T-cell (primary cell): Measurements from ENCODE around the gene SNAI1. TPM values are rescaled to one million over a fixed set of nuclear protein-coding genes. Genes with fewer than 3 reads are reported as not detected.
"Not testable (repeated sequence)": the region's sequence is repeated elsewhere in the genome, so short reads cannot be mapped to it uniquely, and the experiment has no call there.

Source experiments
- ATAC-seq, 4 experiments: fragments of 200-7000 bp in 3 of 4; fragments of 150-1000 bp in 1 of 4; cut with Tn5 transposase; replicated peaks in 1 of 4; 1 replicate in 3 of 4; 2 replicates in 1 of 4; pipeline ENCODE4 v1.10.0; 2021; ENCODE audit warnings: moderate library complexity in 3 of 4, mild to moderate bottlenecking in 2 of 4, moderate number of reproducible peaks in 1 of 4
- CTCF ChIA-PET, 2 donors: fragments of 300-600 bp; sonication (Branson Sonifier 250); formaldehyde crosslinking; loops; one replicate each; lab custom pipeline; 2022; ENCODE audit warnings: antibody characterized with exemption in 2 of 2; lab: Charles Lee
- POLR2A ChIA-PET, 2 donors: fragments of 300-600 bp; sonication (Branson Sonifier 250); formaldehyde crosslinking; loops; one replicate each; lab custom pipeline; 2022; ENCODE audit warnings: antibody characterized with exemption in 2 of 2; lab: Charles Lee
- DNase-seq, 35 experiments: peaks; one replicate each; pipeline versions ENCODE4 v3.0.0 to v3.0.0-alpha.2; 2013 to 2023
- H3K27ac ChIP-seq: one replicate; pipeline ENCODE4 v1.5.1; 2013; ENCODE audit warnings: low read length
- H3K27me3 ChIP-seq, 2 experiments: replicated peaks in 1 of 2; 1 replicate in 1 of 2; 2 replicates in 1 of 2; pipeline versions ENCODE4 v1.6.1 to v1.7.0; 2013; ENCODE audit warnings: low read length in 1 of 2, mixed read lengths in 1 of 2; ENCODE audit not compliant: control insufficient read depth in 2 of 2, insufficient read depth in 2 of 2; ENCODE audit errors: extremely low read depth in 1 of 2
- H3K36me3 ChIP-seq, 2 donors: 1 replicate in 1 of 2; 2 replicates in 1 of 2; pipeline versions ENCODE4 v1.6.1 to v1.7.0; 2013; ENCODE audit warnings: low read length in 1 of 2; ENCODE audit not compliant: control insufficient read depth in 2 of 2, insufficient read depth in 1 of 2; ENCODE audit errors: extremely low read depth in 1 of 2
- H3K4me1 ChIP-seq, 2 experiments: 1 replicate in 1 of 2; 2 replicates in 1 of 2; pipeline versions ENCODE4 v1.6.1 to v1.7.0; 2013; ENCODE audit warnings: low read length in 2 of 2, mixed read lengths in 1 of 2; ENCODE audit not compliant: insufficient read depth in 2 of 2, control insufficient read depth in 1 of 2; ENCODE audit errors: extremely low read depth in 1 of 2
- H3K4me3 ChIP-seq, 2 donors: 1 replicate in 1 of 2; 2 replicates in 1 of 2; pipeline versions ENCODE4 v1.5.1 to v1.7.0; 2013; ENCODE audit warnings: mild to moderate bottlenecking in 2 of 2, low read length in 1 of 2, moderate library complexity in 1 of 2; ENCODE audit not compliant: control insufficient read depth in 1 of 2; ENCODE audit errors: extremely low read depth in 1 of 2
- H3K9me3 ChIP-seq: 2 replicates; pipeline ENCODE4 v1.7.0; 2013
- H3K27ac Mint-ChIP-seq, 2 donors: one replicate each; pipeline ENCODE4 v1.8.0; 2020 to 2021; ENCODE audit warnings: mild to moderate bottlenecking in 2 of 2, mixed read lengths in 2 of 2
- H3K27me3 Mint-ChIP-seq, 2 donors: one replicate each; pipeline ENCODE4 v1.8.0; 2021 to 2022; ENCODE audit warnings: mixed read lengths in 2 of 2
- H3K36me3 Mint-ChIP-seq: one replicate; pipeline ENCODE4 v1.8.0; 2021; ENCODE audit warnings: mixed read lengths
- H3K4me1 Mint-ChIP-seq, 3 donors: one replicate each; pipeline ENCODE4 v1.8.0; 2020 to 2022; ENCODE audit warnings: mixed read lengths in 3 of 3, mild to moderate bottlenecking in 1 of 3
- H3K4me3 Mint-ChIP-seq, 3 donors: one replicate each; pipeline ENCODE4 v1.8.0; 2020 to 2022; ENCODE audit warnings: mild to moderate bottlenecking in 3 of 3, mixed read lengths in 3 of 3, moderate library complexity in 3 of 3
- H3K9me3 Mint-ChIP-seq, 3 donors: one replicate each; pipeline ENCODE4 v1.8.0; 2020 to 2022; ENCODE audit warnings: mixed read lengths in 3 of 3
- WGBS: methylation state at CpG from one replicate; pipeline ENCODE4 v1.1.5; 2013; ENCODE audit warnings: missing lambda C conversion rate; ENCODE audit not compliant: insufficient coverage; 5-methylcytosine and 5-hydroxymethylcytosine counted together
- total RNA-seq, 35 experiments: library from RNA in 6 of 35; stranded (reverse) in 6 of 35; fragments of 120-200 nt in 1 of 35; gene quantifications; one replicate each; pipeline versions ENCODE4 v1.2.1 to v1.2.4 and lab custom pipeline; 2013 to 2026

SNAI1 gene
- total RNA-seq, 5 donors from 2014 or later (not counting 1 experiment from before 2014, with no cell fraction given): 0.95 to 3.1 (median 1.3) TPM

- POLR2A ChIA-PET: interaction anchor here in 1 of 2 donors (0.5 to 0.6 kb wide), 2 partner anchors 24 to 153 kb away, joined by 3 to 5 read pairs; no protein-coding TSS in a partner anchor
- H3K4me3 ChIP-seq, H3K27ac ChIP-seq, H3K4me1 ChIP-seq, H3K27ac Mint-ChIP-seq, H3K4me1 Mint-ChIP-seq, DNase-seq, H3K4me3 Mint-ChIP-seq, H3K9me3 Mint-ChIP-seq, H3K27me3 ChIP-seq, CTCF ChIA-PET, H3K9me3 ChIP-seq, H3K27me3 Mint-ChIP-seq, ATAC-seq: not testable (repeated sequence)
- WGBS: 98% methylated on average over 11 of the region's 12 CpGs
- peaks cover 39% of the 10 kb centered on the region for H3K36me3 Mint-ChIP-seq
- peaks cover 0 to 45% of the 10 kb centered on the region in 2 donors for H3K36me3 ChIP-seq
Observed at GRCh38 chr20:49955830-49956396, 26.9 kb upstream of the SNAI1 start.

DNA sequence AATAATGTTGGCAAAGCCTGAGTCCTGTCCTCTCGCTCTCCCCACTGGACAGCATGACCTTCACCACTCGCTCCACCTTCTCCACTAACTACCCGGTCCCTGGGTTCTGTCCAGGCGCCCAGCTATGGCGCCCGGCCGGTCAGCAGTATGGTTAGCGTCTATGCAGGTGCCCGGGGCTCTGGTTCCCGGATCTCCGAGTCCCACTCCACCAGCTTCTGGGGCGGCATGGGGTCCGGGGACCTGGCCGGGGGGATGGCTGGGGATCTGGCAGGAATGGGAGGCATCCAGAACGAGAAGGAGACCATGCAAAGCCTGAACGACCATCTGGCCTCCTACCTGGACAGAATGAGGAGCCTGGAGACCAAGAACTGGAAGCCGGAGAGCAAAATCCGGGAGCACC lies 26.1 kb upstream of the SNAI1 start:
- peak overlapping the region in 1 of 2 donors; percentile 6 for H3K27ac Mint-ChIP-seq

GRCh38 chr20:49957089-49957938 lies 25.5 kb upstream of the SNAI1 start:
- POLR2A ChIA-PET: not testable (repeated sequence)

More for the DNA sequence above, 26.1 kb upstream of the SNAI1 start:
- ChIA-PET POLR2A (no interaction called here), CTCF (no interaction called here)
- Histone ChIP-seq H3K36me3 (peaks cover 0 to 39% of the 10 kb centered on the region in 2 donors), H3K27me3 (no peaks in the 10 kb centered on the region), H3K4me3 (no peak overlapping the region), H3K4me1 (no peaks in the 10 kb centered on the region), H3K27ac (no peak overlapping the region), H3K9me3 (no peaks in the 10 kb centered on the region)
- ATAC-seq: no peak
- no peaks in the 10 kb centered on the region for H3K27me3 Mint-ChIP-seq
- WGBS: 96% methylated on average over 13 of the region's 18 CpGs
- no peaks in the 10 kb centered on the region for H3K9me3 Mint-ChIP-seq
- H3K4me3 Mint-ChIP-seq: no peak overlapping the region
- H3K36me3 Mint-ChIP-seq: peaks cover 39% of the 10 kb centered on the region
- no peaks in the 10 kb centered on the region for H3K4me1 Mint-ChIP-seq
- DNase-seq: no peak

DNA sequence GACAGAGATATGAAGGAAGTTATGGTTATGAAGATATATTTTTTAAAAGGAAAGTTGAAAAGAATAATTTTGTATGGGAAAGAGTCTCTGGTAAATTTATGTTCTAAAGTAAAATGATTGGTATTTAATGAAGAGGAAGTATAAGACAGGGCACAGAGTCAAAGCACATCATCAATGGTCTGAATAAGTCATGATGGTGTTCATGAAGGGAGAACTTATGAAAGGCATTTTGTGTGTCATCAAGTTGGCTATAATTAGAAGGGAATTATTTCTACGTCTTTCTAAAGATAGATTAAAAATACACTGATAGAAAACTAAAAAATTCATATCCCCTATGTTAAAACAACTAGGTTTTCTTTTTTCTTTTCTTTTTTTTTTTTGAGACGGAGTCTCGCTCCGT lies 21.4 kb upstream of the SNAI1 start:
- H3K36me3 ChIP-seq: peaks cover 0 to 5% of the 10 kb centered on the region in 2 donors
- no CpG with 5 or more reads among the region's 4 CpGs for WGBS
- Mint-ChIP-seq H3K4me3 (no peak overlapping the region), H3K9me3 (no peaks in the 10 kb centered on the region), H3K36me3 (peaks cover 24% of the 10 kb centered on the region), H3K4me1 (no peaks in the 10 kb centered on the region), H3K27ac (no peak overlapping the region), H3K27me3 (no peaks in the 10 kb centered on the region)
- ATAC-seq: no peak
- no peak overlapping the region for H3K27ac ChIP-seq
- ChIA-PET POLR2A (no interaction called here), CTCF (no interaction called here)
- DNase-seq: no peak
- H3K4me1 ChIP-seq: no peaks in the 10 kb centered on the region
- no peaks in the 10 kb centered on the region for H3K27me3 ChIP-seq
- H3K4me3 ChIP-seq: no peak overlapping the region
- no peaks in the 10 kb centered on the region for H3K9me3 ChIP-seq

More at GRCh38 chr20:49957089-49957938, 25.5 kb upstream of the SNAI1 start:
- H3K36me3 ChIP-seq: peaks cover 0 to 33% of the 10 kb centered on the region in 2 donors
- H3K9me3 Mint-ChIP-seq, H3K9me3 ChIP-seq, H3K4me3 Mint-ChIP-seq, H3K27ac ChIP-seq, H3K4me1 Mint-ChIP-seq, DNase-seq, H3K27ac Mint-ChIP-seq, H3K4me3 ChIP-seq, H3K27me3 Mint-ChIP-seq, H3K27me3 ChIP-seq, CTCF ChIA-PET, ATAC-seq, H3K4me1 ChIP-seq: not testable (repeated sequence)
- peaks cover 36% of the 10 kb centered on the region for H3K36me3 Mint-ChIP-seq
- WGBS: 85% methylated on average over 8 of the region's 12 CpGs

DNA sequence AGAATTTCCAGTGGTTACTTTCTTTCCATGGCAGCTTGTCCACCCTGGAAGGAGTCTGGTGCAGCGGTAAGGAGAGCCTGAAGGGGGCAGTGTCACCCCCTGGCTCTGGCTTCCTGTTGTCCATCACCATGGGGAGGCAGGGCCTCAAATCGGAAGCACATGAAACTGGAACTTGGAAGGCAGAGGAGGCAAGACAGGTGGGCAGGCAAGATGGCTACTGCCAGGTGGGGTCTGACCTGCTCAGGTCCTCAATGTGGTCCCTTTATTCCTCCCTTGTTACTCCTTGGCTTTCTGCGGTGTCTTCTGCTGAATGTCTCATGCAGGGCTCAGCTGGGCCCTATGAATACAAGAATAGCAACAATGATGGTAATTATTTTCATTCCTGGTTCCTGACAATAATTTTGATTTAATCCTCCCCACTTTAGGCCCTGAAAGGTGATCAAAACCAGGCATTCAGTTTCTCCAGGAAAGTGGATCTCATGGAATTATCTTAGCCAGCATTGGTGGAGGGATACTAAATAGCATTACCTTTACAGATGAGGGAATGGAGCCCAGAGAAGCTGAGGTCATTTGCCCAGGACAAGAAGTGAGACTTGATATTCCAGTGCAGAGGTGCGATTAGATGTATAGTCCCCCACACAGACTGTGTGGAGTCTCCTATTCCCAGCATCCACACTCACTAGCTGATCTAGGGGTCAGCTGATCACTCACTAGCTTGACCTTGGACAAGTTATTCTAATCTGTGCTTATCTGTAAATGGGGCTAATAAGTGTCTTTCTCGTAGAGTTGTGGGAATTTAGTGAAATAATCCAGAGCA lies 17.6 kb upstream of the SNAI1 start:
- H3K4me1 ChIP-seq: no peaks in the 10 kb centered on the region
- no peak for ATAC-seq
- H3K27me3 Mint-ChIP-seq: no peaks in the 10 kb centered on the region
- POLR2A ChIA-PET: no interaction called here
- H3K4me3 Mint-ChIP-seq: no peak overlapping the region
- no peaks in the 10 kb centered on the region for H3K4me1 Mint-ChIP-seq
- CTCF ChIA-PET: interaction anchor here in 1 of 2 donors (0.5 to 0.6 kb wide), 2 partner anchors 14 to 674 kb away, joined by 3 read pairs; no protein-coding TSS in a partner anchor
- no peaks in the 10 kb centered on the region for H3K9me3 Mint-ChIP-seq
- peaks cover 10% of the 10 kb centered on the region for H3K36me3 Mint-ChIP-seq
- no peaks in the 10 kb centered on the region for H3K27me3 ChIP-seq
- no peak overlapping the region for H3K4me3 ChIP-seq
- no peak overlapping the region for H3K27ac Mint-ChIP-seq
- WGBS: 83% methylated on average over 3 of the region's 5 CpGs
- DNase-seq: peak in 2 of 35 experiments; percentile 18 to 21
- no peaks in the 10 kb centered on the region for H3K36me3 ChIP-seq
- no peaks in the 10 kb centered on the region for H3K9me3 ChIP-seq
- H3K27ac ChIP-seq: no peak overlapping the region

DNA sequence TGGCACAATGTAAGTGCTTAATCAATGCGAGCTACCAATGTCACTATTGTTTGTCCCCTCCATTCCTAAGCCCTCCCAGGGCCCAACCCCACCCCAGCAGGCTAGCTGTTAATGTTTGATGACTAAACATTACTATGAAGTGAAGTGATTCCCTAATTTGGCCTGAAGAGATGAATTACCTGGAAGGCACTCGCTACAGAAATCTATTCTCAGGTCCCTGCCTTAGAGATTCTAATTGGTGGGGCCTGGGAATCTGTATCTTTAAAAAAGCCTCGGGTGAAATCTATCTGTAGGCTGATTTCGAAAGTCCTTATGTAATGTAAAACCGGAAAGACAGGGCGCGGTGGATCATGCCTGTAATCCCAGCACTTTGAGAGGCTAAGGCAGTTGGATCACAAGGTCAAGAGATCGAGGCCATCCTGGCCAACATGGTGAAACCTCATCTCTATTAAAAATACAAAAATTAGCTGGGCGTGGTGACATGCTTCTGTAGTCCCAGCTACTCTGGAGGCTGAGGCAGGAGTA lies 16.9 kb upstream of the SNAI1 start:
- ChIA-PET POLR2A (no interaction called here), CTCF (interaction anchor here in 1 of 2 donors (0.5 to 0.6 kb wide), 2 partner anchors 13 to 674 kb away, joined by 3 read pairs; no protein-coding TSS in a partner anchor)
- no peaks in the 10 kb centered on the region for H3K27me3 Mint-ChIP-seq
- peaks cover 10% of the 10 kb centered on the region for H3K36me3 Mint-ChIP-seq
- no peaks in the 10 kb centered on the region for H3K9me3 Mint-ChIP-seq
- no peaks in the 10 kb centered on the region for H3K4me1 Mint-ChIP-seq
- DNase-seq (no peak), ATAC-seq (no peak)
- no peaks in the 10 kb centered on the region for H3K27me3 ChIP-seq
- H3K9me3 ChIP-seq: no peaks in the 10 kb centered on the region
- H3K4me1 ChIP-seq: no peaks in the 10 kb centered on the region
- H3K27ac ChIP-seq: no peak overlapping the region
- H3K4me3 ChIP-seq: no peak overlapping the region
- H3K36me3 ChIP-seq: no peaks in the 10 kb centered on the region
- 97% methylated on average over 5 of the region's 9 CpGs for WGBS
- H3K27ac Mint-ChIP-seq: no peak overlapping the region
- no peak overlapping the region for H3K4me3 Mint-ChIP-seq
